PC-3 (cell line): ENCODE measurements around the gene NAGLU. TPM values are rescaled to one million over a fixed set of nuclear protein-coding genes. Genes with fewer than 3 reads are reported as not detected.
"Not testable (repeated sequence)": the region's sequence is repeated elsewhere in the genome, so short reads cannot be mapped to it uniquely, and the experiment has no call there.

Source experiments
- ATAC-seq: fragments of 200-7000 bp; cut with Tn5 transposase; 2 replicates; pipeline ENCODE4 v1.9.1; 2020; ENCODE audit warnings: mild to moderate bottlenecking, moderate library complexity
- BruUV-seq: library from RNA; stranded (reverse); fragments of 400-500 nt; replicated peaks from 2 replicates; lab custom pipeline; 2021; lab: Mats Ljungman, UMichigan
- CTCF ChIA-PET: fragments of 300-600 bp; sonication (Branson Sonifier 250); formaldehyde crosslinking; loops from one replicate; lab custom pipeline; 2022; ENCODE audit warnings: antibody characterized with exemption; lab: Charles Lee
- POLR2A ChIA-PET: fragments of 300-600 bp; sonication (Branson Sonifier 250); formaldehyde crosslinking; loops from one replicate; lab custom pipeline; 2022; ENCODE audit warnings: antibody characterized with exemption; ENCODE audit not compliant: unreplicated experiment; lab: Charles Lee
- DNase-seq: peaks from one replicate; pipeline ENCODE4 v3.0.0-alpha.2; 2015
- H2AFZ ChIP-seq: fragments of 300-600 bp; sonication (generic); 2 replicates; pipeline ENCODE4 v1.6.0; 2016; ENCODE audit warnings: antibody characterized with exemption, low read length
- H3F3A ChIP-seq: fragments of 300-600 bp; sonication (generic); one replicate; pipeline ENCODE4 v1.6.0; 2017; ENCODE audit warnings: antibody characterized with exemption, low read length, control low read depth, mild to moderate bottlenecking; ENCODE audit not compliant: unreplicated experiment
- H3K27ac ChIP-seq: fragments of 300-600 bp; sonication (generic); 2 replicates; pipeline ENCODE4 v1.5.1; 2016; ENCODE audit warnings: mild to moderate bottlenecking, low read length
- H3K27me3 ChIP-seq: fragments of 300-600 bp; sonication (generic); 2 replicates; pipeline ENCODE4 v1.6.1; 2016; ENCODE audit warnings: low read length, mixed read lengths
- H3K36me3 ChIP-seq: fragments of 300-600 bp; sonication (generic); 2 replicates; pipeline ENCODE4 v1.6.1; 2016; ENCODE audit warnings: low read depth, mixed run types, low read length, mixed read lengths
- H3K4me1 ChIP-seq: fragments of 300-600 bp; sonication (generic); 2 replicates; pipeline ENCODE4 v1.5.1; 2016; ENCODE audit warnings: low read length; ENCODE audit not compliant: insufficient read depth
- H3K4me2 ChIP-seq: fragments of 300-600 bp; sonication (generic); 2 replicates; pipeline ENCODE4 v1.6.0; 2016; ENCODE audit warnings: low read length
- H3K4me3 ChIP-seq: fragments of 300-600 bp; sonication (generic); 2 replicates; pipeline ENCODE4 v1.5.1; 2016; ENCODE audit warnings: mild to moderate bottlenecking, low read length, mixed read lengths
- H3K79me2 ChIP-seq: fragments of 300-600 bp; sonication (generic); 2 replicates; pipeline ENCODE4 v1.6.1; 2017; ENCODE audit warnings: low read length, mixed read lengths
- H3K9ac ChIP-seq: fragments of 300-600 bp; sonication (generic); 2 replicates; pipeline ENCODE4 v1.6.0; 2016; ENCODE audit warnings: mild to moderate bottlenecking, low read length
- H3K9me2 ChIP-seq: fragments of 300-600 bp; sonication (generic); replicated peaks from 2 replicates; pipeline ENCODE4 v1.6.1; 2016; ENCODE audit warnings: mixed run types, low read length, mixed read lengths
- H3K9me3 ChIP-seq: fragments of 300-600 bp; sonication (generic); 2 replicates; pipeline ENCODE4 v1.6.1; 2016; ENCODE audit warnings: low read length, mixed read lengths
- H4K20me1 ChIP-seq: fragments of 300-600 bp; sonication (generic); 2 replicates; pipeline ENCODE4 v1.6.1; 2016; ENCODE audit warnings: low read length, mixed read lengths
- EZH2 ChIP-seq: fragments of 300-600 bp; sonication (generic); IDR thresholded peaks from one replicate; pipeline ENCODE4 v1.6.1; 2017; ENCODE audit warnings: antibody characterized with exemption, mild to moderate bottlenecking, low read length; ENCODE audit not compliant: unreplicated experiment
- EZH2phosphoT487 ChIP-seq: fragments of 300-600 bp; sonication (generic); IDR thresholded peaks from 2 replicates; pipeline ENCODE4 v1.6.1; 2018; ENCODE audit warnings: mild to moderate bottlenecking, antibody characterized with exemption, low read length, borderline replicate concordance
- intact Hi-C: fragments of 100-400 bp; cut with micrococcal nuclease; formaldehyde crosslinking; loops from 2 replicates; pipeline ENCODE4 v1.9.0; 2023
- total RNA-seq: library from RNA; depleted of rRNA; stranded (reverse); fragments of >200 nt; gene quantifications from 2 replicates; pipeline ENCODE4 v1.2.3, GENCODE V29; 2014
- TF ChIP-seq, protein P1 (sequence below): fragments of 300-600 bp; sonication (generic); conservative IDR thresholded peaks from 2 replicates; pipeline ENCODE4 v1.5.1; 2017; ENCODE audit warnings: antibody characterized with exemption, low read depth, mild to moderate bottlenecking, low read length

NAGLU gene
- total RNA-seq, 1 experiment from 2014 or later = 4.9 TPM

DNA sequence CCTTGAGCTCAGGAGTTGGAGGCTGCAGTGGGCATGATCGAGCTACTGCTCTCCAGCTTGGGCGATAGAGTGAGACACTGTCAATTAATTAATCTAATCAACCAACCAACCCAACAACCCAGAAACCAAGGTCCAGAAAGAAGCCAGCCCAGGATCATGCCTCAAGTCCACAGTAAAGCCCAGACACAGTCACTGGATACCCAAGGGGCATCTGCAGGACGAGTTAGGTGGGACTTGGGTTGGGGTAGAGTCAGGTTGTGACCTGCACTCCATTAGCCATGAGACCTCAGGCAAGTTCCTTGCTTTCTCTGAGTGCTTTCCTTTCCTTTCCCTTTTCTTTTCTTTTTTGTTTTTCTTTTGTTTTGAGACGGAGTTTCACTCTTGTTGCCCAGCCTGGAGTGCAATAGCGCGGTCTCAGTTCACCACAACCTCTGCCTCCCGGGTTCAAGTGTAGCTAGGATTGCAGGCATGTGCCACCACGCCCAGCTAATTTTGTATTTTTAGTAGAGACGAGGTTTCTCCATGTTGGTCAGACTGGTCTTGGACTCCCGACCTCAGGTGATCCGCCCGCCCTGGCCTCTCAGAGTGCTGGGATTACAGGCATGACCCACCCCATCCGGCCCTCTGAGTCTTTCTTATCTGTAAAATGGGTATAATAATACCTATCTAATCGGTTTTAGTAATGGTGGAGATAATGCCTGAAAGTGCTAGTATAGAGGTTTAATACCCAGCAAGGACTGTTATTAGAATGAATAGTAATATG lies 13.1 kb downstream of the NAGLU start:
- no peaks in the 10 kb centered on the region for H3K27me3 ChIP-seq
- peak overlapping the region; percentile 86 for H3K4me2 ChIP-seq
- peak overlapping the region; percentile 74 for H3K4me3 ChIP-seq
- no peaks in the 10 kb centered on the region for H4K20me1 ChIP-seq
- H2AFZ ChIP-seq = peak overlapping the region; percentile 74
- H3K9ac ChIP-seq = no peak overlapping the region; the same call in 1 of the 2 replicates
- no peaks in the 10 kb centered on the region for H3F3A ChIP-seq
- ATAC-seq (no peak), DNase-seq (no peak)
- ChIA-PET CTCF (no interaction called here), POLR2A (no interaction called here)
- H3K9me3 ChIP-seq = no peaks in the 10 kb centered on the region
- BruUV-seq = no TSS peak
- no peaks in the 10 kb centered on the region for H3K9me2 ChIP-seq
- peaks cover 4% of the 10 kb centered on the region; the same call in 1 of the 2 replicates for H3K4me1 ChIP-seq
- no peaks in the 10 kb centered on the region for H3K36me3 ChIP-seq
- peaks cover 9% of the 10 kb centered on the region for H3K79me2 ChIP-seq
- intact Hi-C loops = no loop called here
- TF ChIP-seq EZH2 (no peak), EZH2phosphoT487 (no peak)
- TF ChIP-seq, protein P1, sequence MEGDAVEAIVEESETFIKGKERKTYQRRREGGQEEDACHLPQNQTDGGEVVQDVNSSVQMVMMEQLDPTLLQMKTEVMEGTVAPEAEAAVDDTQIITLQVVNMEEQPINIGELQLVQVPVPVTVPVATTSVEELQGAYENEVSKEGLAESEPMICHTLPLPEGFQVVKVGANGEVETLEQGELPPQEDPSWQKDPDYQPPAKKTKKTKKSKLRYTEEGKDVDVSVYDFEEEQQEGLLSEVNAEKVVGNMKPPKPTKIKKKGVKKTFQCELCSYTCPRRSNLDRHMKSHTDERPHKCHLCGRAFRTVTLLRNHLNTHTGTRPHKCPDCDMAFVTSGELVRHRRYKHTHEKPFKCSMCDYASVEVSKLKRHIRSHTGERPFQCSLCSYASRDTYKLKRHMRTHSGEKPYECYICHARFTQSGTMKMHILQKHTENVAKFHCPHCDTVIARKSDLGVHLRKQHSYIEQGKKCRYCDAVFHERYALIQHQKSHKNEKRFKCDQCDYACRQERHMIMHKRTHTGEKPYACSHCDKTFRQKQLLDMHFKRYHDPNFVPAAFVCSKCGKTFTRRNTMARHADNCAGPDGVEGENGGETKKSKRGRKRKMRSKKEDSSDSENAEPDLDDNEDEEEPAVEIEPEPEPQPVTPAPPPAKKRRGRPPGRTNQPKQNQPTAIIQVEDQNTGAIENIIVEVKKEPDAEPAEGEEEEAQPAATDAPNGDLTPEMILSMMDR = no peak
- no peak overlapping the region for H3K27ac ChIP-seq

DNA sequence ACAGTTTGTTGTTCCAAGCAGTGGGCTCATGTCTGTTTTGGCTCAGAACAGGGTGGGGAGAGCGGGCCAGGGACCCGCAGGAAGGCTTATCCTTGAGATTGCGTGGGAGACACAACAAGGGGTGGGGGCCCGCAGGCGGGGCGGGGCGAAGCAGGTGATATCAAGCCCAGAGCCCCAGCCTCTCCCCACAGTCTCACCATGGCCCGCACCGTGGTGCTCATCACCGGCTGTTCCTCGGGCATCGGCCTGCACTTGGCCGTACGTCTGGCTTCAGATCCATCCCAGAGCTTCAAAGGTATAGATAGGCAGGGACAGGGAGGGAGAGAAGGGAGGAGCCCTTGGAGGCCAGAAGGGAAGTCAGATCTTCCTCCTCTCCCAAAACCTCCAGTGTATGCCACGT lies 16.7 kb downstream of the NAGLU start, which contains the start of gene HSD17B1:
Gene HSD17B1 (plus strand): TSS at position 188 of the 400 bp plus-strand sequence. CDS start 11 bp downstream, at position 199.
- H3K4me1 ChIP-seq, H3K9me3 ChIP-seq, BruUV-seq, H3K36me3 ChIP-seq, DNase-seq, H3K9me2 ChIP-seq, H3F3A ChIP-seq, CTCF ChIA-PET, ATAC-seq, H4K20me1 ChIP-seq, H3K27me3 ChIP-seq, H3K27ac ChIP-seq, intact Hi-C loops, POLR2A ChIA-PET: not testable (repeated sequence)
- Histone ChIP-seq H3K9ac (peak within 1 kb of the TSS; percentile 86; the same call in 1 of the 2 replicates), H2AFZ (peak within 1 kb of the TSS; percentile 91; the same call in 1 of the 2 replicates), H3K4me3 (peak within 1 kb of the TSS; percentile 89), H3K79me2 (peaks cover 24% of the 10 kb centered on the region), H3K4me2 (peak within 1 kb of the TSS; percentile 97)

DNA sequence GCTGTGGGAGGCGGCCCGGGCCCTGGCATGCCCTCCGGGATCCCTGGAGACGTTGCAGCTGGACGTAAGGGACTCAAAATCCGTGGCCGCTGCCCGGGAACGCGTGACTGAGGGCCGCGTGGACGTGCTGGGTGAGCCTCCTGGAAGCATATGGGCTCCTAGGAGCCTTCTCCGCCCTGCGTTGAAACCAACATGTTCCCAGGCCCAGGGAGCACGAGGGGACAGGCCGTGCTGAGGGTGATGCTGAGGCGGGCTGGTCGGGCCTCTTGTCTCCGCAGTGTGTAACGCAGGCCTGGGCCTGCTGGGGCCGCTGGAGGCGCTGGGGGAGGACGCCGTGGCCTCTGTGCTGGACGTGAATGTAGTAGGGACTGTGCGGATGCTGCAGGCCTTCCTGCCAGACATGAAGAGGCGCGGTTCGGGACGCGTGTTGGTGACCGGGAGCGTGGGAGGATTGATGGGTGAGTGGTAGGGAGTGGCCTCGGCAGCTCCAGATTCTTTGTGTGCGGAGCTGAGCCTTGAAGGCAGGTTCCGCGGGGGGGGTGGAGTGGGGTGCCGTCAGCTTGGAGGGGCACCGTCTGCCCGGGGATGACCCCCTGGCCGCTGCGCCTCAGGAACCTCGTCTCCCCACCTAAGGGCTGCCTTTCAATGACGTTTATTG lies 17.2 kb downstream of the NAGLU start:
- H3K4me1 ChIP-seq = peaks cover 8% of the 10 kb centered on the region; the same call in 1 of the 2 replicates
- H4K20me1 ChIP-seq = no peaks in the 10 kb centered on the region
- H3K27ac ChIP-seq = no peak overlapping the region
- H3F3A ChIP-seq = no peaks in the 10 kb centered on the region
- H3K4me3 ChIP-seq = peak overlapping the region; percentile 89; the same call in 1 of the 2 replicates
- no peak for TF ChIP-seq EZH2
- no peak for TF ChIP-seq EZH2phosphoT487
- TF ChIP-seq, protein P1 = no peak
- H3K4me2 ChIP-seq = peak overlapping the region; percentile 97
- no peaks in the 10 kb centered on the region for H3K36me3 ChIP-seq
- POLR2A ChIA-PET = no interaction called here
- CTCF ChIA-PET = interaction anchor here (0.6 kb wide), 1 partner anchor 574 kb away, joined by 7 read pairs; no protein-coding TSS in a partner anchor
- H3K27me3 ChIP-seq = no peaks in the 10 kb centered on the region
- intact Hi-C loops = no loop called here
- no peaks in the 10 kb centered on the region for H3K9me3 ChIP-seq
- no peak for ATAC-seq
- no peak for DNase-seq
- peak overlapping the region; percentile 86; the same call in 1 of the 2 replicates for H3K9ac ChIP-seq
- peaks cover 24% of the 10 kb centered on the region for H3K79me2 ChIP-seq
- BruUV-seq = no TSS peak
- H3K9me2 ChIP-seq = no peaks in the 10 kb centered on the region
- no peak overlapping the region; the same call in 1 of the 2 replicates for H2AFZ ChIP-seq
